ENCODE measurements around the gene FBXL5. TPM values are rescaled to one million over a fixed set of nuclear protein-coding genes. Genes with fewer than 3 reads are reported as not detected.

FBXL5 gene
- total RNA-seq, 4 donors from 2014 or later = 95.9 to 191 (median 159) TPM

GRCh38 chr4:15667006-15667405 lies 11.8 kb upstream of the FBXL5 start:
- Histone ChIP-seq H3K9me3 (no peaks in the 10 kb centered on the region), H3K27me3 (no peaks in the 10 kb centered on the region), H3K36me3 (no peaks in the 10 kb centered on the region), H3K4me1 (no peaks in the 10 kb centered on the region), H3K4me3 (no peak overlapping the region), H3K27ac (no peak overlapping the region)
- TF ChIP-seq POLR2A (IDR thresholded peaks at IDR 0.05) (no peak), POLR2AphosphoS5 (IDR thresholded peaks at IDR 0.05) (no peak), EP300 (IDR thresholded peaks at IDR 0.05) (no peak), CTCF (IDR thresholded peaks at IDR 0.05) (no peak)
- 94 to 98% methylated on average over 4 of the region's 4 CpGs for WGBS, 2 donors (ENCODE audit: low coverage in 1 of 2)
- ATAC-seq = no peak

GRCh38 chr4:15665753-15666365 lies 10.7 kb upstream of the FBXL5 start:
- TF ChIP-seq POLR2AphosphoS5 (IDR thresholded peaks at IDR 0.05) (no peak), EP300 (IDR thresholded peaks at IDR 0.05) (no peak), POLR2A (IDR thresholded peaks at IDR 0.05) (no peak), CTCF (IDR thresholded peaks at IDR 0.05) (no peak)
- Histone ChIP-seq H3K27me3 (no peaks in the 10 kb centered on the region), H3K36me3 (no peaks in the 10 kb centered on the region), H3K27ac (peak overlapping the region in 1 of 4 donors; percentile 55), H3K4me1 (no peaks in the 10 kb centered on the region), H3K4me3 (no peak overlapping the region), H3K9me3 (no peaks in the 10 kb centered on the region)
- ATAC-seq = peak; percentile 63
- WGBS, 2 donors (ENCODE audit: low coverage in 1 of 2) = 88 to 100% methylated on average over 1 to 2 of the region's 3 CpGs

GRCh38 chr4:15659768-15660570 lies 4.8 kb upstream of the FBXL5 start:
- Histone ChIP-seq H3K27ac (no peak overlapping the region), H3K9me3 (no peaks in the 10 kb centered on the region), H3K4me3 (no peak overlapping the region), H3K4me1 (peaks cover 0 to 27% (median 0%) of the 10 kb centered on the region in 3 donors), H3K27me3 (no peaks in the 10 kb centered on the region), H3K36me3 (no peaks in the 10 kb centered on the region)
- no peak for TF ChIP-seq POLR2A (IDR thresholded peaks at IDR 0.05)
- no peak for TF ChIP-seq POLR2AphosphoS5 (IDR thresholded peaks at IDR 0.05)
- TF ChIP-seq EP300 (IDR thresholded peaks at IDR 0.05) = no peak
- TF ChIP-seq CTCF (IDR thresholded peaks at IDR 0.05) = no peak
- 71 to 86% methylated on average over 1 to 5 of the region's 5 CpGs for WGBS, 2 donors (ENCODE audit: low coverage in 1 of 2)
- ATAC-seq = no peak

GRCh38 chr4:15658781-15659180 lies 3.6 kb upstream of the FBXL5 start:
- TF ChIP-seq CTCF (IDR thresholded peaks at IDR 0.05) = no peak
- TF ChIP-seq POLR2A (IDR thresholded peaks at IDR 0.05) = no peak
- TF ChIP-seq POLR2AphosphoS5 (IDR thresholded peaks at IDR 0.05) = no peak
- TF ChIP-seq EP300 (IDR thresholded peaks at IDR 0.05) = no peak
- Histone ChIP-seq H3K9me3 (no peaks in the 10 kb centered on the region), H3K27ac (no peak overlapping the region), H3K4me1 (peaks cover 0 to 29% (median 0%) of the 10 kb centered on the region in 3 donors), H3K36me3 (no peaks in the 10 kb centered on the region), H3K4me3 (no peak overlapping the region), H3K27me3 (no peaks in the 10 kb centered on the region)
- 94 to 96% methylated on average over 2 of the region's 2 CpGs for WGBS, 2 donors (ENCODE audit: low coverage in 1 of 2)
- no peak for ATAC-seq
